Choroid plexus epithelial cell (primary cell): ENCODE results near the gene RAD54L2.

Experiments used
- DNase-seq: peaks from one replicate; pipeline ENCODE4 v3.0.0-alpha.2; 2010; ENCODE audit warnings: low read depth
- H3K4me3 ChIP-seq: 2 replicates; pipeline ENCODE4 v1.5.1; 2011; ENCODE audit warnings: low read depth, mild to moderate bottlenecking, control low read depth, low read length, moderate library complexity
- TF ChIP-seq, protein P1 (sequence below): conservative IDR thresholded peaks from 2 replicates; pipeline ENCODE4 v1.5.1; 2011; ENCODE audit warnings: low read depth, mild to moderate bottlenecking, control low read depth, inconsistent platforms, low read length, moderate library complexity

The RAD54L2 gene, protein sequence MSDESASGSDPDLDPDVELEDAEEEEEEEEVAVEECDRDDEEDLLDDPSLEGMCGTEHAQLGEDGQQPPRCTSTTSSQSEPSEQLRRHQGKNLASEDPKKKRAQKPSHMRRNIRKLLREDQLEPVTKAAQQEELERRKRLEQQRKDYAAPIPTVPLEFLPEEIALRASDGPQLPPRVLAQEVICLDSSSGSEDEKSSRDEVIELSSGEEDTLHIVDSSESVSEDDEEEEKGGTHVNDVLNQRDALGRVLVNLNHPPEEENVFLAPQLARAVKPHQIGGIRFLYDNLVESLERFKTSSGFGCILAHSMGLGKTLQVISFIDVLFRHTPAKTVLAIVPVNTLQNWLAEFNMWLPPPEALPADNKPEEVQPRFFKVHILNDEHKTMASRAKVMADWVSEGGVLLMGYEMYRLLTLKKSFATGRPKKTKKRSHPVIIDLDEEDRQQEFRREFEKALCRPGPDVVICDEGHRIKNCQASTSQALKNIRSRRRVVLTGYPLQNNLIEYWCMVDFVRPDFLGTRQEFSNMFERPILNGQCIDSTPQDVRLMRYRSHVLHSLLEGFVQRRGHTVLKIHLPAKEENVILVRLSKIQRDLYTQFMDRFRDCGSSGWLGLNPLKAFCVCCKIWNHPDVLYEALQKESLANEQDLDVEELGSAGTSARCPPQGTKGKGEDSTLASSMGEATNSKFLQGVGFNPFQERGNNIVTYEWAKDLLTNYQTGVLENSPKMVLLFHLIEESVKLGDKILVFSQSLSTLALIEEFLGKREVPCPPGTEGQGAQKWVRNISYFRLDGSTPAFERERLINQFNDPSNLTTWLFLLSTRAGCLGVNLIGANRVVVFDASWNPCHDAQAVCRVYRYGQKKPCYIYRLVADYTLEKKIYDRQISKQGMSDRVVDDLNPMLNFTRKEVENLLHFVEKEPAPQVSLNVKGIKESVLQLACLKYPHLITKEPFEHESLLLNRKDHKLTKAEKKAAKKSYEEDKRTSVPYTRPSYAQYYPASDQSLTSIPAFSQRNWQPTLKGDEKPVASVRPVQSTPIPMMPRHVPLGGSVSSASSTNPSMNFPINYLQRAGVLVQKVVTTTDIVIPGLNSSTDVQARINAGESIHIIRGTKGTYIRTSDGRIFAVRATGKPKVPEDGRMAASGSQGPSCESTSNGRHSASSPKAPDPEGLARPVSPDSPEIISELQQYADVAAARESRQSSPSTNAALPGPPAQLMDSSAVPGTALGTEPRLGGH (N-terminal part only)

GRCh38 chr3:51538459-51539290, at the start of gene RAD54L2:
RAD54L2 (plus strand) TSS chr3:51538719; CDS start chr3:51590421, 51,702 bp downstream.
- TF ChIP-seq, protein P1, sequence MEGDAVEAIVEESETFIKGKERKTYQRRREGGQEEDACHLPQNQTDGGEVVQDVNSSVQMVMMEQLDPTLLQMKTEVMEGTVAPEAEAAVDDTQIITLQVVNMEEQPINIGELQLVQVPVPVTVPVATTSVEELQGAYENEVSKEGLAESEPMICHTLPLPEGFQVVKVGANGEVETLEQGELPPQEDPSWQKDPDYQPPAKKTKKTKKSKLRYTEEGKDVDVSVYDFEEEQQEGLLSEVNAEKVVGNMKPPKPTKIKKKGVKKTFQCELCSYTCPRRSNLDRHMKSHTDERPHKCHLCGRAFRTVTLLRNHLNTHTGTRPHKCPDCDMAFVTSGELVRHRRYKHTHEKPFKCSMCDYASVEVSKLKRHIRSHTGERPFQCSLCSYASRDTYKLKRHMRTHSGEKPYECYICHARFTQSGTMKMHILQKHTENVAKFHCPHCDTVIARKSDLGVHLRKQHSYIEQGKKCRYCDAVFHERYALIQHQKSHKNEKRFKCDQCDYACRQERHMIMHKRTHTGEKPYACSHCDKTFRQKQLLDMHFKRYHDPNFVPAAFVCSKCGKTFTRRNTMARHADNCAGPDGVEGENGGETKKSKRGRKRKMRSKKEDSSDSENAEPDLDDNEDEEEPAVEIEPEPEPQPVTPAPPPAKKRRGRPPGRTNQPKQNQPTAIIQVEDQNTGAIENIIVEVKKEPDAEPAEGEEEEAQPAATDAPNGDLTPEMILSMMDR: peak; percentile 19
- DNase-seq: peak; percentile 86

GRCh38 chr3:51498876-51499738, 39.4 kb upstream of the RAD54L2 start:
- DNase-seq: peak; percentile 96
- TF ChIP-seq, protein P1: no peak
- H3K4me3 ChIP-seq: peak overlapping the region; percentile 93

More at GRCh38 chr3:51538459-51539290, at the start of gene RAD54L2:
- H3K4me3 ChIP-seq: peak within 1 kb of the TSS; percentile 79

GRCh38 chr3:51500632-51501131, 37.8 kb upstream of the RAD54L2 start:
- DNase-seq: no peak
- peak overlapping the region; percentile 35 for H3K4me3 ChIP-seq
- TF ChIP-seq, protein P1: no peak

DNA sequence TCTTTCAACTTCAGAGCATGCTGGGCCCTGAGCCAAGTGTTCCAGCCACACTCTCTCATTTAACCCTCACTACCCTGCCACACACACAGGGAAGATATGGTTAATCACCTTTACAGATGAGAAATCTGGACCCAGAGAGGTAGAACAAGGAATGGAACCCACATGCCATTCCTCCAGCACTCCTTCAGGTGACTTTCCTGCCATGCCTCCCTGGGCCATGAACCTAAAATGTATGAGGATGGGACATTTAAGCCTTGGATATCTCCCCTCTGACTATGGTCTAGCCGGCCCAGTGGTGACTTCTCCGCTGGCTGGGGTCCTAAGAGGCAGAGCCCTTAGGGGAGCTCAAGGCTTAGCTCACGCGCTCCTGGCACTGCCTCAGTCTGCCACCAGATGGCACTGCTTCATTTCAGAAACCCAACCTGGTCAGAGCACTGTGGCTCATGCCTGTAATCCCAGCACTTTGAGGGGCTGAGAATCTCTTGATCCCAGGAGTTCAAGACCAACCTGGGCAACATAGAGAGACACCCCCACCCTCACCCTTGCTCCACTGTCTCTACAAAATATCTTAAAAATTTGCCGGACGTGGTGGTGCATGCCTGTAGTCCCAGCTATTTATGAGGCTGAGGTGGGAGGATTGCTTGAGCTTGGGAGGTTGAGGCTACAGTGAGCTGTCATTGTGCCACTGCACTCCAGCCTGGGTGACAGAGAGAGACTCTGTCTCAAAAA, 36.5 kb upstream of the RAD54L2 start:
- TF ChIP-seq, protein P1: peak; percentile 94
- peak; percentile 87 for DNase-seq
- no peak overlapping the region for H3K4me3 ChIP-seq

- no peak overlapping the region for H3K4me3 ChIP-seq
- TF ChIP-seq, protein P1: no peak
- DNase-seq: no peak
Measured at GRCh38 chr3:51502562-51502910, 36.0 kb upstream of the RAD54L2 start.
